Fibroblast of the aortic adventitia (primary cell): ENCODE data around the gene NUP93. TPM values are rescaled to one million over a fixed set of nuclear protein-coding genes. Genes with fewer than 3 reads are reported as not detected.

Source experiments
- DNase-seq: peaks from one replicate; pipeline ENCODE4 v3.0.0-alpha.2; 2010; ENCODE audit warnings: low read depth
- H3K4me3 ChIP-seq: 2 replicates; pipeline ENCODE4 v1.5.1; 2011; ENCODE audit warnings: low read depth, mild to moderate bottlenecking, control low read depth, low read length, moderate library complexity
- total RNA-seq: library from RNA; depleted of rRNA; stranded (reverse); fragments of >200 nt; gene quantifications from 2 replicates; pipeline ENCODE4 v1.2.3, GENCODE V29; 2012; ENCODE audit warnings: low replicate concordance
- TF ChIP-seq, protein P1 (sequence below): IDR thresholded peaks from 2 replicates; pipeline ENCODE4 v1.5.1; 2011; ENCODE audit warnings: mild to moderate bottlenecking, low read length, control low read depth, inconsistent platforms; ENCODE audit not compliant: insufficient read depth

The NUP93 gene
- total RNA-seq, 1 donor = 45.5 TPM

- TF ChIP-seq, protein P1, sequence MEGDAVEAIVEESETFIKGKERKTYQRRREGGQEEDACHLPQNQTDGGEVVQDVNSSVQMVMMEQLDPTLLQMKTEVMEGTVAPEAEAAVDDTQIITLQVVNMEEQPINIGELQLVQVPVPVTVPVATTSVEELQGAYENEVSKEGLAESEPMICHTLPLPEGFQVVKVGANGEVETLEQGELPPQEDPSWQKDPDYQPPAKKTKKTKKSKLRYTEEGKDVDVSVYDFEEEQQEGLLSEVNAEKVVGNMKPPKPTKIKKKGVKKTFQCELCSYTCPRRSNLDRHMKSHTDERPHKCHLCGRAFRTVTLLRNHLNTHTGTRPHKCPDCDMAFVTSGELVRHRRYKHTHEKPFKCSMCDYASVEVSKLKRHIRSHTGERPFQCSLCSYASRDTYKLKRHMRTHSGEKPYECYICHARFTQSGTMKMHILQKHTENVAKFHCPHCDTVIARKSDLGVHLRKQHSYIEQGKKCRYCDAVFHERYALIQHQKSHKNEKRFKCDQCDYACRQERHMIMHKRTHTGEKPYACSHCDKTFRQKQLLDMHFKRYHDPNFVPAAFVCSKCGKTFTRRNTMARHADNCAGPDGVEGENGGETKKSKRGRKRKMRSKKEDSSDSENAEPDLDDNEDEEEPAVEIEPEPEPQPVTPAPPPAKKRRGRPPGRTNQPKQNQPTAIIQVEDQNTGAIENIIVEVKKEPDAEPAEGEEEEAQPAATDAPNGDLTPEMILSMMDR = no peak
- DNase-seq = no peak
- no peak overlapping the region for H3K4me3 ChIP-seq
Observed at GRCh38 chr16:56708525-56709442, 21.1 kb upstream of the NUP93 start.

GRCh38 chr16:56709443-56710040 is 20.4 kb upstream of the NUP93 start:
- no peak overlapping the region for H3K4me3 ChIP-seq
- TF ChIP-seq, protein P1 = no peak
- no peak for DNase-seq

GRCh38 chr16:56710181-56710737 is 19.7 kb upstream of the NUP93 start:
- H3K4me3 ChIP-seq = no peak overlapping the region
- DNase-seq = no peak
- TF ChIP-seq, protein P1 = no peak

- TF ChIP-seq, protein P1 = no peak
- no peak for DNase-seq
- no peak overlapping the region for H3K4me3 ChIP-seq
Observed at GRCh38 chr16:56711862-56712261, 18.1 kb upstream of the NUP93 start.

GRCh38 chr16:56713794-56714193 is 16.1 kb upstream of the NUP93 start:
- no peak for DNase-seq
- TF ChIP-seq, protein P1 = no peak
- no peak overlapping the region for H3K4me3 ChIP-seq

DNA sequence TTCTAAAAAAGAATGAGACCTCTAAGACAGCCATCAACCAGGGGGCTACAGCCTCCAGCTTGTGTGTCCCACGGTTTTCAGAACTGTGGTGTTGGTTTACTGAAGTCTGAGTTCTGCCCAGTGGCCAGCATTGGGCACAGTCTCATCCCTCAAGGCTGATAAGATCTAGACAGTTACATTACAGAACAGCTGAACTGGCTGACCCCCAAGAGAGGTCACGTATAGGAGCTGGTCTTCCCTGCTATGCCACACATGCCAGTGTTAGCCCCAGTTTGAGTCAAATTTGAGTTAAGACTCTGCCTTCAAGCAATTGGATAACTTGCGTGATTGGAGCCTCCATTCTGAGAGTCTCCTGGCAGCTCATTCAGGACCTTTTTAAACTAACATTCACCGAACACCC is 14.8 kb upstream of the NUP93 start:
- DNase-seq = no peak
- TF ChIP-seq, protein P1 = no peak
- H3K4me3 ChIP-seq = no peak overlapping the region
